Measurements from ENCODE around the gene PLAC8.
"Not testable (repeated sequence)": the region's sequence is repeated elsewhere in the genome, so short reads cannot be mapped to it uniquely, and the experiment has no call there.

The PLAC8 gene

GRCh38 chr4:83062739-83063138 is 51.8 kb downstream of the PLAC8 start:
- DNase-seq, result no peak

GRCh38 chr4:83054928-83055327 is 59.6 kb downstream of the PLAC8 start:
- no peak for DNase-seq

- not testable (repeated sequence) for DNase-seq
Measured at GRCh38 chr4:83048781-83049180, 65.7 kb downstream of the PLAC8 start.

- no peak for DNase-seq
Measured at GRCh38 chr4:83046693-83047473, 67.6 kb downstream of the PLAC8 start.

DNA sequence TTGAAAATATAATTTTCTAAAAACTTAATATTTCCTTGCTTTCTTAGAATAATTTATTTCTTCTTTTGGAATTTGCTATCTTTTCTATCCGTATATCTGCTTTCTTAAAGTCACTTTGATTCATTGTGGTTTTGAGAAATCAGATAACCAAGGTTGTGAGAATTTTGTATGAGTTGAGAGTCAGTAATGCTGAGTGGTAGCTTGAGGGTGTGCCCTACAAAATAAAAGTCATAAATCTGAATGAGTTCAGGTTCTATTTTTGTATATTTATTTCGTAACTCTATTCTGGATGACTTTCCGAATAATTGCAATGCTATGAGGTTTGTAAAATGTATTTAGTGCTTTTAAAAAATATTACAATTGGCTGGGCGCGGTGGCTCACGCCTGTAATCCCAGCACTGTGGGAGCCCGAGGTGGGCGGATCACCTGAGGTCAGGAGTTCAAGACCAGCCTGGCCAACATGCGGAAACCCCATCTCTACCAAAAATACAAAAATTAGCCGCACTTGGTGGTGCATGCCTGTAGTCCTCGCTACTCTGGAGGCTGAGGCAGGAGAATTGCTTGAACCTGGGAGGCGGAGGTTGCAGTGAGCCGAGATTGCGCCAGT is 70.6 kb downstream of the PLAC8 start:
- DNase-seq, result no peak

DNA sequence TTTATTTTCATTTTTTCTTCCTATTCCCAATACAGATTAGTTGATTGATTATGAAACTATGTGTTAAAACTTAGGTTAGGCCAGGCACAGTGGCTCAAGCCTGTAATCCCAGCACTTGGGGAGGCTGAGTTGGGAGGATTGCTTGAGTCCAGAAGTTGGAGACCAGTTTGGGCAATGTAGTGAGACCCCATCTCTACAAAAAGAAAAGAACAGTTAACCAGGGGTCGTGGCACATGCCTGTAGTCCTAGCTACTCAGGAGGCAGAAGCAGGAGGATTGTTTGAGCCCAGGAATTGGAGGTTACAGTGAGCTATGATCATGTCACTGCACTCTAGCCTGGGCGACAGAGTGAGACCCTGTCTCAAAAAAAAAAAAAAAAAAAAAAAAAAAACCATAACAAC is 71.4 kb downstream of the PLAC8 start:
- not testable (repeated sequence) for DNase-seq

- no peak for DNase-seq
Measured at GRCh38 chr4:83040269-83040668, 74.3 kb downstream of the PLAC8 start.

Data from activated T-cell treated with anti-CD3 and anti-CD28 coated beads, Interleukin-2, amount 50 U/mL, for 1 hour (primary cell).